ENCODE data around the gene BNIP5.

BNIP5 gene

DNA sequence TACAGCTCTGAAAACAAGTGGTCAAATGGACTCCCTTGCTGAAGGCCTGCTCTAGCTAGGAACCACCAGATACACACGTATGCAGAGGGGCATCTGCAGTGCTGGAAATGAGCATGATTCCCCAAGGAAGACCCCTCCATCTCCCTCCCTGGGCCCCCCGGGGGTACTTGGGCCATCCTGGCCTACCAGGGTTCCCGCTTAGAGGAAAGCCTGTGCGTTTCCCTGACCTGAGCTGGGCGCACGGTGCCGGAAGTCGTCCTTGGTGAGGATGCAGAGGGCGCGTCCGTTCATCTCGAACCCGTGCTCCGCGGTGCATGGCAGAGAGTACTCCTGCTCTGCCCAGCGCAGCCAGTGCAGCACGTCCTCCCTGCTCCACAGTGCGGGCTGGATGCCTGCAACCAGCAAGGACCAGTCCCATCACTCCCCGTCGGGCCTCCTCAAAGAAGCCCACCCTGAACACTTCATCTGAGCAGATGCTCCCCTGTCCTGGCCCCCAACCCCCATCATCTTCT is 39.0 kb upstream of the BNIP5 start:
- no peaks in the 10 kb centered on the region for H3K27me3 ChIP-seq (ENCODE audit: insufficient read depth, low read depth, severe bottlenecking)
- TF ChIP-seq, protein P1, sequence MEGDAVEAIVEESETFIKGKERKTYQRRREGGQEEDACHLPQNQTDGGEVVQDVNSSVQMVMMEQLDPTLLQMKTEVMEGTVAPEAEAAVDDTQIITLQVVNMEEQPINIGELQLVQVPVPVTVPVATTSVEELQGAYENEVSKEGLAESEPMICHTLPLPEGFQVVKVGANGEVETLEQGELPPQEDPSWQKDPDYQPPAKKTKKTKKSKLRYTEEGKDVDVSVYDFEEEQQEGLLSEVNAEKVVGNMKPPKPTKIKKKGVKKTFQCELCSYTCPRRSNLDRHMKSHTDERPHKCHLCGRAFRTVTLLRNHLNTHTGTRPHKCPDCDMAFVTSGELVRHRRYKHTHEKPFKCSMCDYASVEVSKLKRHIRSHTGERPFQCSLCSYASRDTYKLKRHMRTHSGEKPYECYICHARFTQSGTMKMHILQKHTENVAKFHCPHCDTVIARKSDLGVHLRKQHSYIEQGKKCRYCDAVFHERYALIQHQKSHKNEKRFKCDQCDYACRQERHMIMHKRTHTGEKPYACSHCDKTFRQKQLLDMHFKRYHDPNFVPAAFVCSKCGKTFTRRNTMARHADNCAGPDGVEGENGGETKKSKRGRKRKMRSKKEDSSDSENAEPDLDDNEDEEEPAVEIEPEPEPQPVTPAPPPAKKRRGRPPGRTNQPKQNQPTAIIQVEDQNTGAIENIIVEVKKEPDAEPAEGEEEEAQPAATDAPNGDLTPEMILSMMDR (IDR thresholded peaks at IDR 0.05; ENCODE audit: low read depth, low read length) = no peak
- H3K27ac ChIP-seq = no peak overlapping the region
- H3K36me3 ChIP-seq = no peaks in the 10 kb centered on the region
- no peak overlapping the region for H3K4me3 ChIP-seq (ENCODE audit: low read depth, low read length)
- no peak for DNase-seq
- no peaks in the 10 kb centered on the region for H3K9me3 ChIP-seq (ENCODE audit: severe bottlenecking)

DNA sequence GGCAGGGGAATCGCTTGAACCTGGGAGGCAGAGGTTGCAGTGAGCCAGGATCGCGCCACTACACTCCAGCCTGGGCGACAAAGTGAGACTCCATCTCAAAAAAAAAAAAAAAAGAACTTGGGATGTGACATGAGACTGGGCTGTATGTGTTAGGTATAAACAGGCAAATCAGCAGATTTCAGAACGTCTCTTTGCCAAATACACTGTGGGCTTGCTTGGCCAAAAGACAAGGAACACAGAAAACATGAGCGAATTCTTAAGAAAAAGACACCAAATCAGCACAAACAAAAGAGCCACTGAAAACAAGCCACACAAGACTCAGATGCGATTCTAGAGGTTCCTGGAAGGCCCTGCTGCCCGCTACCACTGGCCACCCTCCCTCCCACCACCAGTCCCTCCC is 38.3 kb upstream of the BNIP5 start:
- Histone ChIP-seq H3K27me3 (ENCODE audit: insufficient read depth, low read depth, severe bottlenecking) (no peaks in the 10 kb centered on the region), H3K4me3 (ENCODE audit: low read depth, low read length) (no peak overlapping the region), H3K27ac (no peak overlapping the region), H3K9me3 (ENCODE audit: severe bottlenecking) (no peaks in the 10 kb centered on the region), H3K36me3 (no peaks in the 10 kb centered on the region)
- TF ChIP-seq, protein P1 (IDR thresholded peaks at IDR 0.05; ENCODE audit: low read depth, low read length) = no peak
- no peak for DNase-seq

DNA sequence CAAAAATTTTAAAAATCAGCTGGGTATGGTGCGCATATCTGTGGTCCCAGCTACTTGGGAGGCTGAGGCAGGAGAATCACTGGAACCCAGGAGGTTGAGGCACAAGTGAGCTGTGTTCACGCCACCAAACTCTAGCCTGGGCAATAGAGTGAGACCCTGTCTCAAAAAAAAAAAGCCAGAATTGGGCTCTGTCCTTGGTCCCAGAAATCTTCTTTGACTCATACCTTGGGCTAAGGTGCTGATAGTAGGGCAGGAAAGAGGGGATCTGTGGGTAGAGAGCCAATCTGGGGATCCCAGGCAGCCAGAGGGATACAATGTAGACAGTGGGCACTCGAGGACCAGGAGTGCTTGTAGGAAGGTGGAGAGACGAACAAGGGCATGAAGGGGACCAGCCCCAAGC is 37.5 kb upstream of the BNIP5 start:
- TF ChIP-seq, protein P1 (IDR thresholded peaks at IDR 0.05; ENCODE audit: low read depth, low read length) = no peak

DNA sequence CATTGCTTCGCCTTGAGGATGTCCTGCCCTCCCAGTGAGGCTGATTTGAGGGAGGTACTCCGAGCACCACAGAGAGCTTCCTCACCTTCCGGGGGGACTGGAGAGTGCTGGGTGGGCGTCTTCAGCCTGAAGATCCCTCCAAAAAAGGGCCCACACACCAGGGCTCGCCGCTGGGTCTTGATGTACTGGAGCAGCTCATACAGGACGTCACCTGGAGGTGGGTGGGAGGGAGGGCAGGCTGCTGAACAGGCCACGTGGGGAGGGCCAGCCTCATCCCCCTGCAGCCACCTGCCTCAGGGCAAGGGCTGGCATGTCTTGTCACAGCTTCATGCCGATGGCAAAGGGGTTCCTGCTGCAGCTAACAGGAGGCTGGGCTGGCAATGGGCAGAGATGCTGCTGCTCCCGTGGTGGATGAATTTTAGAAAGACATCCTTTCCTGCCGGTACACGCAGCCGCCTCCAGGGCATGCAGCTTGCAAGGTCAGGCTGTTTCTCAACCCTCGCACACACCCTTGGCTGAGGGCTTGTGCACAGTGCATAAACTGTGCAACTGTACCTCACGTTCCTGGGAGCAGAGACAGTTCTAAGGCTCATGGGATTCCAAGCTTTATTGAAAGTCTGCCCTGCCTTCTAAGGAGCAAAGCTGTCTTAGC is 36.8 kb upstream of the BNIP5 start:
- DNase-seq = no peak
- TF ChIP-seq, protein P1 (IDR thresholded peaks at IDR 0.05; ENCODE audit: low read depth, low read length) = no peak
- no peak overlapping the region for H3K27ac ChIP-seq

More for the DNA sequence above, 37.5 kb upstream of the BNIP5 start:
- H3K27ac ChIP-seq = no peak overlapping the region
- H3K36me3 ChIP-seq = no peaks in the 10 kb centered on the region
- no peak overlapping the region for H3K4me3 ChIP-seq (ENCODE audit: low read depth, low read length)
- no peaks in the 10 kb centered on the region for H3K9me3 ChIP-seq (ENCODE audit: severe bottlenecking)
- no peak for DNase-seq
- no peaks in the 10 kb centered on the region for H3K27me3 ChIP-seq (ENCODE audit: insufficient read depth, low read depth, severe bottlenecking)

DNA sequence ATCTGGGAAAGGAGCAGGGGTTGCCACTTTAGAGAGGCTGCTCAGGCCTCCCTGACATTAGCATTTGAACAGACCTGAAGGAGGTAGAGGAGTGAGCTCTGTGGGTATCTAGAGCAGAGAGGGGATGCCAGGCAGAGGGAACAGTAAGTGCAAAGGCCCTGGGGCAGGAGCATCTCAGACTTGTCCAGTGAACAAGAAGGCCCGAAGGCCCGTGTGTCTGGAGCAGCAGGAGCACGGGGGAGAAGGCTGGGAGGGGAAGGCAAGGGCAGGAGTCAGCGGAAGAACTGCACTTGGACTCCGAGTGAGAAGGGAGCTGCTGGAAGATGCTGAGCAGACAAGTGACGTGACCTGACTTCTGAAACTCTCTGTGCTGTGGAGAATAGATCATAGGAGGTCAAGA is 35.4 kb upstream of the BNIP5 start:
- no peak for DNase-seq
- Histone ChIP-seq H3K27me3 (ENCODE audit: insufficient read depth, low read depth, severe bottlenecking) (no peaks in the 10 kb centered on the region), H3K4me3 (ENCODE audit: low read depth, low read length) (no peak overlapping the region), H3K27ac (no peak overlapping the region), H3K36me3 (no peaks in the 10 kb centered on the region), H3K9me3 (ENCODE audit: severe bottlenecking) (no peaks in the 10 kb centered on the region)
- TF ChIP-seq, protein P1 (IDR thresholded peaks at IDR 0.05; ENCODE audit: low read depth, low read length) = no peak

More for the DNA sequence above, 36.8 kb upstream of the BNIP5 start:
- no peaks in the 10 kb centered on the region for H3K27me3 ChIP-seq (ENCODE audit: insufficient read depth, low read depth, severe bottlenecking)
- no peaks in the 10 kb centered on the region for H3K9me3 ChIP-seq (ENCODE audit: severe bottlenecking)
- no peak overlapping the region for H3K4me3 ChIP-seq (ENCODE audit: low read depth, low read length)
- H3K36me3 ChIP-seq = no peaks in the 10 kb centered on the region

DNA sequence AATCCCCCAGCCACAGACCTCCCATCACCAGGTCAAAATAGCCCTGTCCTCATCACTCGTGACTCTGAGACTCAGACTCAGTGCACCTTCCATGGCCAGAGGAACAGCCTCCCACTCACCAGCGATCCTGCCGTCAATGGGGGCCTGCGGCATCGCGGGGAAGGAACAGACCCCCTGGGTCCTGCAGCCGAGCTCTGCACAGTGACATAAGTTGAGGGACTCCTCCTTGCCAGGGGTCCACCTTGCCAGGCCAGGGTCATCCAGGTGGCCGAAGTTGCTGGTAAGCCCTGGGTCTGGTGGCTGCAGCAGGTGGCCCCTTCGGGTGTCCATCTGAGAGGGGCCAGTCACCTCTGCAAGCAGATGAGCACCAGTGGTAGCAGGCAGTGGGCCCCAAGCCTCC is 34.5 kb upstream of the BNIP5 start:
- Histone ChIP-seq H3K4me3 (ENCODE audit: low read depth, low read length) (no peak overlapping the region), H3K36me3 (no peaks in the 10 kb centered on the region), H3K27ac (no peak overlapping the region), H3K27me3 (ENCODE audit: insufficient read depth, low read depth, severe bottlenecking) (no peaks in the 10 kb centered on the region), H3K9me3 (ENCODE audit: severe bottlenecking) (no peaks in the 10 kb centered on the region)
- no peak for DNase-seq
- TF ChIP-seq, protein P1 (IDR thresholded peaks at IDR 0.05; ENCODE audit: low read depth, low read length) = no peak

All from WERI-Rb-1 (cell line).